Right atrium auricular region (tissue), 2 donors: Measurements from ENCODE around the gene CLNK. TPM values are rescaled to one million over a fixed set of nuclear protein-coding genes. Genes with fewer than 3 reads are reported as not detected.

ENCODE experiments used
- DNase-seq: peaks from one replicate; pipeline ENCODE4 v3.0.0-alpha.2; 2019; ENCODE audit warnings: low spot score
- H3K27ac ChIP-seq, 2 donors: fragments of 200-600 bp; sonication (generic); 1 replicate in 1 of 2; 2 replicates in 1 of 2; pipeline ENCODE4 v1.5.1; 2016 to 2019
- H3K27me3 ChIP-seq, 2 donors: fragments of 200-600 bp; sonication (generic); one replicate each; pipeline versions ENCODE4 v1.5.1 to v1.6.0; 2017 to 2019
- H3K36me3 ChIP-seq: fragments of 200-600 bp; sonication (generic); one replicate; pipeline ENCODE4 v1.5.1; 2016
- H3K4me1 ChIP-seq, 2 donors: fragments of 200-600 bp; sonication (generic); one replicate each; pipeline versions ENCODE4 v1.5.1 to v1.6.0; 2017 to 2019
- H3K4me3 ChIP-seq, 2 donors: fragments of 200-600 bp; sonication (generic); 1 replicate in 1 of 2; 2 replicates in 1 of 2; pipeline ENCODE4 v1.5.1; 2017 to 2019; ENCODE audit warnings: mild to moderate bottlenecking in 1 of 2, moderate library complexity in 1 of 2
- H3K9me3 ChIP-seq, 2 donors: fragments of 200-600 bp; sonication (generic); one replicate each; pipeline ENCODE4 v1.5.1; 2019
- CTCF ChIP-seq, 2 donors: fragments of 200-600 bp; sonication (generic); IDR thresholded peaks; one replicate each; pipeline ENCODE4 v1.5.1; 2019; ENCODE audit warnings: antibody characterized with exemption in 2 of 2
- total RNA-seq, 2 donors: library from RNA; depleted of rRNA; stranded (reverse); fragments of >200 nt; gene quantifications; one replicate each; pipeline ENCODE4 v1.1.0, GENCODE V29; 2016

The CLNK gene
- total RNA-seq, 2 donors from 2014 or later = not detected

- Histone ChIP-seq H3K36me3 (no peaks in the 10 kb centered on the region), H3K4me3 (no peak overlapping the region), H3K4me1 (no peaks in the 10 kb centered on the region), H3K27ac (no peak overlapping the region), H3K27me3 (no peaks in the 10 kb centered on the region), H3K9me3 (no peaks in the 10 kb centered on the region)
- no peak for TF ChIP-seq CTCF (IDR thresholded peaks at IDR 0.05)
- DNase-seq = no peak
These were observed 16.6 kb upstream of the CLNK start for GRCh38 chr4:10701161-10701560.

GRCh38 chr4:10698172-10698571, 13.6 kb upstream of the CLNK start:
- H3K9me3 ChIP-seq = no peaks in the 10 kb centered on the region

GRCh38 chr4:10697086-10697485, 12.5 kb upstream of the CLNK start:
- no peak for DNase-seq
- Histone ChIP-seq H3K27ac (no peak overlapping the region), H3K4me3 (no peak overlapping the region), H3K36me3 (no peaks in the 10 kb centered on the region), H3K27me3 (no peaks in the 10 kb centered on the region), H3K4me1 (no peaks in the 10 kb centered on the region), H3K9me3 (no peaks in the 10 kb centered on the region)
- no peak for TF ChIP-seq CTCF (IDR thresholded peaks at IDR 0.05)

More at GRCh38 chr4:10698172-10698571, 13.6 kb upstream of the CLNK start:
- H3K36me3 ChIP-seq = no peaks in the 10 kb centered on the region
- H3K27me3 ChIP-seq = no peaks in the 10 kb centered on the region
- no peak overlapping the region for H3K27ac ChIP-seq
- no peak for DNase-seq
- no peak overlapping the region for H3K4me3 ChIP-seq
- no peak for TF ChIP-seq CTCF (IDR thresholded peaks at IDR 0.05)
- H3K4me1 ChIP-seq = no peaks in the 10 kb centered on the region

GRCh38 chr4:10696253-10696652, 11.7 kb upstream of the CLNK start:
- Histone ChIP-seq H3K27ac (no peak overlapping the region), H3K9me3 (no peaks in the 10 kb centered on the region), H3K36me3 (no peaks in the 10 kb centered on the region), H3K4me3 (no peak overlapping the region), H3K4me1 (no peaks in the 10 kb centered on the region), H3K27me3 (no peaks in the 10 kb centered on the region)
- DNase-seq = no peak
- TF ChIP-seq CTCF (IDR thresholded peaks at IDR 0.05) = no peak

- Histone ChIP-seq H3K36me3 (no peaks in the 10 kb centered on the region), H3K4me1 (no peaks in the 10 kb centered on the region), H3K9me3 (no peaks in the 10 kb centered on the region), H3K4me3 (no peak overlapping the region), H3K27ac (no peak overlapping the region), H3K27me3 (no peaks in the 10 kb centered on the region)
- TF ChIP-seq CTCF (IDR thresholded peaks at IDR 0.05) = no peak
- no peak for DNase-seq
These were observed 10.3 kb upstream of the CLNK start for GRCh38 chr4:10694828-10695209.

GRCh38 chr4:10694151-10694827, 9.7 kb upstream of the CLNK start:
- Histone ChIP-seq H3K9me3 (no peaks in the 10 kb centered on the region), H3K4me3 (no peak overlapping the region), H3K27me3 (no peaks in the 10 kb centered on the region), H3K4me1 (no peaks in the 10 kb centered on the region), H3K27ac (no peak overlapping the region), H3K36me3 (no peaks in the 10 kb centered on the region)
- no peak for TF ChIP-seq CTCF (IDR thresholded peaks at IDR 0.05)
- DNase-seq = no peak
